Measurements from ENCODE around the gene PCGF3.

PCGF3 gene

GRCh38 chr4:658681-659667 lies 46.7 kb upstream of the PCGF3 start:
- no peak overlapping the region for H2AK5ac ChIP-seq (ENCODE audit: low read length)
- no peak overlapping the region for H3K56ac ChIP-seq (ENCODE audit: low read length)
- no peak overlapping the region for H3K4me3 ChIP-seq (ENCODE audit: low read length)
- no peak overlapping the region for H3K23ac ChIP-seq (ENCODE audit: low read length)
- H2BK15ac ChIP-seq (replicated peaks; ENCODE audit: low read depth): no peak overlapping the region
- H3K27me3 ChIP-seq (ENCODE audit: insufficient read depth, low read length, poor library complexity): no peaks in the 10 kb centered on the region
- H3K36me3 ChIP-seq (ENCODE audit: control insufficient read depth, insufficient read depth, low read length): no peaks in the 10 kb centered on the region
- H3K27ac ChIP-seq (ENCODE audit: low read depth, low read length): no peak overlapping the region
- H3K18ac ChIP-seq (ENCODE audit: low read length): no peak overlapping the region
- H2BK5ac ChIP-seq (ENCODE audit: low read length): no peak overlapping the region
- H4K5ac ChIP-seq (ENCODE audit: low read length): no peak overlapping the region
- no peaks in the 10 kb centered on the region for H3K79me1 ChIP-seq (ENCODE audit: low read length)
- no CpG with 5 or more reads among the region's 32 CpGs for WGBS (ENCODE audit: extremely low coverage, insufficient coverage, low lambda C conversion rate)
- H3K79me2 ChIP-seq (ENCODE audit: control insufficient read depth, insufficient read depth, low read length): no peaks in the 10 kb centered on the region
- H3K9ac ChIP-seq (ENCODE audit: low read length): no peak overlapping the region
- no peak overlapping the region for H2BK120ac ChIP-seq (ENCODE audit: low read depth, low read length)
- H3K4me1 ChIP-seq (ENCODE audit: control insufficient read depth, low read depth, low read length): no peaks in the 10 kb centered on the region
- no peak overlapping the region for H3K4me2 ChIP-seq (ENCODE audit: low read length)
- DNase-seq: no peak
- H4K8ac ChIP-seq (ENCODE audit: low read depth, low read length): no peak overlapping the region
- no peak overlapping the region for H3K4ac ChIP-seq (ENCODE audit: low read depth, low read length)

- Histone ChIP-seq H2BK15ac (replicated peaks; ENCODE audit: low read depth) (no peak overlapping the region), H3K23ac (ENCODE audit: low read length) (no peak overlapping the region), H3K9ac (ENCODE audit: low read length) (no peak overlapping the region), H3K4me2 (ENCODE audit: low read length) (no peak overlapping the region), H3K27me3 (ENCODE audit: insufficient read depth, low read length, poor library complexity) (no peaks in the 10 kb centered on the region), H3K4me1 (ENCODE audit: control insufficient read depth, low read depth, low read length) (no peaks in the 10 kb centered on the region), H3K56ac (ENCODE audit: low read length) (no peak overlapping the region), H3K4ac (ENCODE audit: low read depth, low read length) (no peak overlapping the region), H2BK120ac (ENCODE audit: low read depth, low read length) (no peak overlapping the region), H2BK5ac (ENCODE audit: low read length) (no peak overlapping the region), H4K5ac (ENCODE audit: low read length) (no peak overlapping the region), H3K79me1 (ENCODE audit: low read length) (no peaks in the 10 kb centered on the region), H3K4me3 (ENCODE audit: low read length) (no peak overlapping the region), H2AK5ac (ENCODE audit: low read length) (no peak overlapping the region), H3K18ac (ENCODE audit: low read length) (no peak overlapping the region), H3K27ac (ENCODE audit: low read depth, low read length) (no peak overlapping the region), H3K79me2 (ENCODE audit: control insufficient read depth, insufficient read depth, low read length) (no peaks in the 10 kb centered on the region), H3K36me3 (ENCODE audit: control insufficient read depth, insufficient read depth, low read length) (no peaks in the 10 kb centered on the region), H4K8ac (ENCODE audit: low read depth, low read length) (no peak overlapping the region)
- no peak for DNase-seq
- WGBS (ENCODE audit: extremely low coverage, insufficient coverage, low lambda C conversion rate): no CpG with 5 or more reads among the region's 8 CpGs
These were observed 45.8 kb upstream of the PCGF3 start for GRCh38 chr4:659851-660250.

GRCh38 chr4:660401-660800 lies 45.2 kb upstream of the PCGF3 start:
- Histone ChIP-seq H3K4me1 (ENCODE audit: control insufficient read depth, low read depth, low read length) (no peaks in the 10 kb centered on the region), H4K8ac (ENCODE audit: low read depth, low read length) (no peak overlapping the region), H3K79me2 (ENCODE audit: control insufficient read depth, insufficient read depth, low read length) (no peaks in the 10 kb centered on the region), H2BK5ac (ENCODE audit: low read length) (no peak overlapping the region), H2AK5ac (ENCODE audit: low read length) (no peak overlapping the region), H3K4ac (ENCODE audit: low read depth, low read length) (no peak overlapping the region), H3K18ac (ENCODE audit: low read length) (no peak overlapping the region), H3K27me3 (ENCODE audit: insufficient read depth, low read length, poor library complexity) (no peaks in the 10 kb centered on the region), H3K4me3 (ENCODE audit: low read length) (no peak overlapping the region), H2BK120ac (ENCODE audit: low read depth, low read length) (no peak overlapping the region), H3K56ac (ENCODE audit: low read length) (no peak overlapping the region), H3K23ac (ENCODE audit: low read length) (no peak overlapping the region), H3K9ac (ENCODE audit: low read length) (no peak overlapping the region), H4K5ac (ENCODE audit: low read length) (no peak overlapping the region), H3K27ac (ENCODE audit: low read depth, low read length) (no peak overlapping the region), H2BK15ac (replicated peaks; ENCODE audit: low read depth) (no peak overlapping the region), H3K79me1 (ENCODE audit: low read length) (no peaks in the 10 kb centered on the region), H3K36me3 (ENCODE audit: control insufficient read depth, insufficient read depth, low read length) (no peaks in the 10 kb centered on the region), H3K4me2 (ENCODE audit: low read length) (no peak overlapping the region)
- no CpG with 5 or more reads among the region's 10 CpGs for WGBS (ENCODE audit: extremely low coverage, insufficient coverage, low lambda C conversion rate)
- no peak for DNase-seq

- Histone ChIP-seq H2AK5ac (ENCODE audit: low read length) (no peak overlapping the region), H2BK5ac (ENCODE audit: low read length) (no peak overlapping the region), H3K36me3 (ENCODE audit: control insufficient read depth, insufficient read depth, low read length) (no peaks in the 10 kb centered on the region), H3K4me2 (ENCODE audit: low read length) (no peak overlapping the region), H3K18ac (ENCODE audit: low read length) (no peak overlapping the region), H2BK120ac (ENCODE audit: low read depth, low read length) (no peak overlapping the region), H3K79me1 (ENCODE audit: low read length) (no peaks in the 10 kb centered on the region), H4K5ac (ENCODE audit: low read length) (no peak overlapping the region), H3K4me1 (ENCODE audit: control insufficient read depth, low read depth, low read length) (no peaks in the 10 kb centered on the region), H4K8ac (ENCODE audit: low read depth, low read length) (no peak overlapping the region), H3K4ac (ENCODE audit: low read depth, low read length) (no peak overlapping the region), H3K9ac (ENCODE audit: low read length) (no peak overlapping the region), H3K79me2 (ENCODE audit: control insufficient read depth, insufficient read depth, low read length) (no peaks in the 10 kb centered on the region), H3K4me3 (ENCODE audit: low read length) (no peak overlapping the region), H3K23ac (ENCODE audit: low read length) (no peak overlapping the region), H2BK15ac (replicated peaks; ENCODE audit: low read depth) (no peak overlapping the region), H3K27ac (ENCODE audit: low read depth, low read length) (no peak overlapping the region), H3K27me3 (ENCODE audit: insufficient read depth, low read length, poor library complexity) (no peaks in the 10 kb centered on the region), H3K56ac (ENCODE audit: low read length) (no peak overlapping the region)
- no peak for DNase-seq
- WGBS (ENCODE audit: extremely low coverage, insufficient coverage, low lambda C conversion rate): no CpG with 5 or more reads among the region's 3 CpGs
These were observed 44.4 kb upstream of the PCGF3 start for GRCh38 chr4:661231-661630.

GRCh38 chr4:661881-662761 lies 43.5 kb upstream of the PCGF3 start:
- no peak overlapping the region for H3K4me3 ChIP-seq (ENCODE audit: low read length)
- H2BK15ac ChIP-seq (replicated peaks; ENCODE audit: low read depth): no peak overlapping the region
- no peak overlapping the region for H2BK5ac ChIP-seq (ENCODE audit: low read length)
- H3K4me1 ChIP-seq (ENCODE audit: control insufficient read depth, low read depth, low read length): no peaks in the 10 kb centered on the region
- no peak overlapping the region for H3K23ac ChIP-seq (ENCODE audit: low read length)
- no peaks in the 10 kb centered on the region for H3K79me1 ChIP-seq (ENCODE audit: low read length)
- no peak overlapping the region for H3K4me2 ChIP-seq (ENCODE audit: low read length)
- no CpG with 5 or more reads among the region's 42 CpGs for WGBS (ENCODE audit: extremely low coverage, insufficient coverage, low lambda C conversion rate)
- no peaks in the 10 kb centered on the region for H3K36me3 ChIP-seq (ENCODE audit: control insufficient read depth, insufficient read depth, low read length)
- no peak overlapping the region for H3K18ac ChIP-seq (ENCODE audit: low read length)
- no peak overlapping the region for H2AK5ac ChIP-seq (ENCODE audit: low read length)
- no peak overlapping the region for H3K9ac ChIP-seq (ENCODE audit: low read length)
- H3K27ac ChIP-seq (ENCODE audit: low read depth, low read length): no peak overlapping the region
- H4K5ac ChIP-seq (ENCODE audit: low read length): no peak overlapping the region
- H3K4ac ChIP-seq (ENCODE audit: low read depth, low read length): no peak overlapping the region
- no peak overlapping the region for H3K56ac ChIP-seq (ENCODE audit: low read length)
- no peaks in the 10 kb centered on the region for H3K79me2 ChIP-seq (ENCODE audit: control insufficient read depth, insufficient read depth, low read length)
- no peak overlapping the region for H2BK120ac ChIP-seq (ENCODE audit: low read depth, low read length)
- no peak for DNase-seq
- no peaks in the 10 kb centered on the region for H3K27me3 ChIP-seq (ENCODE audit: insufficient read depth, low read length, poor library complexity)
- H4K8ac ChIP-seq (ENCODE audit: low read depth, low read length): no peak overlapping the region
